Activated T-cell treated with anti-CD3 and anti-CD28 coated beads, Interleukin-2, amount 50 U/mL, for 48 hours (primary cell): ENCODE measurements around the gene SPIN4.
"Not testable (repeated sequence)": the region's sequence is repeated elsewhere in the genome, so short reads cannot be mapped to it uniquely, and the experiment has no call there.

Source experiments
- DNase-seq, 2 experiments: peaks; one replicate each; pipeline ENCODE4 v3.0.0-alpha.2; 2020

The SPIN4 gene

GRCh38 chrX:63350941-63351616 lies at the start of gene SPIN4:
Gene SPIN4 (minus strand): TSS chrX:63351332. CDS start chrX:63350819, 513 bp downstream.
- DNase-seq: peak; percentile 70 to 78

DNA sequence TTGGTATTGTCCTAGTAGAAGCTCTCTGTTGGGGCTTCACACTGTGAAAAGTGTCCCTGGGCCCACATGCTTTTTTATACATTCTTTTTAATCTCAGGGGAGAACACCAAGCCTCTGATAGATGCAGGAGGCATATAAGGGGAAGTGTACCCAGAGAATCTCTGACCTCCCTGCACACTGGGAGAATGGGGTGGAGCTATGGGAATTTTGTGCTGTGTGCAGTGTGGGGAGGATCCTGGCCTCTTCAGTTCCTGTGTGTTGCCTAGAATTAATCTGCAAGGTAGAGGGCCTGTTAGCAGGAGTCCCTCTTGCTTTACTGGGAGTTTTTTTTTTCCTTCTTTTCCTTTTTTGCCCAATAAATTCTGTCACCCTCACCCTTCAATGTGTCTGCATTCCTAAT lies 49.2 kb upstream of the SPIN4 start:
- DNase-seq: no peak

- no peak for DNase-seq
These were observed 43.7 kb upstream of the SPIN4 start for GRCh38 chrX:63394872-63395271.

DNA sequence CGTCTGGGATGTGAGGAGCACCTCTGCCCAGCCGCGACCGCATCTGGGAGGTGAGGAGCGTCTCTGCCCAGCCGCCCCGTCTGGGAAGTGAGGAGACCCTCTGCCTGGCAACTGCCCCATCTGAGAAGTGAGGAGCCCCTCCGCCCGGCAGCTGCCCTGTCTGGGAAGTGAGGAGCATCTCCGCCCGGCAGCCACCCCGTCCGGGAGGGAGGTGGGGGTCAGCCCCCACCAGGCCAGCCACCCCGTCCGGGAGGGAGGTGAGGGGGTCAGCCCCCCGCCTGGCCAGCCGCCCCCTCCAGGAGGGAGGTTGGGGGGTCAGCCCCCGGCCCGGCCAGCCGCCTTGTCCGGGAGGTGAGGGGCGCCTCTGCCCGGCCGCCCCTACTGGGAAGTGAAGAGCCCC lies 42.0 kb upstream of the SPIN4 start:
- not testable (repeated sequence) for DNase-seq

GRCh38 chrX:63387411-63387810 lies 36.3 kb upstream of the SPIN4 start:
- DNase-seq: no peak

DNA sequence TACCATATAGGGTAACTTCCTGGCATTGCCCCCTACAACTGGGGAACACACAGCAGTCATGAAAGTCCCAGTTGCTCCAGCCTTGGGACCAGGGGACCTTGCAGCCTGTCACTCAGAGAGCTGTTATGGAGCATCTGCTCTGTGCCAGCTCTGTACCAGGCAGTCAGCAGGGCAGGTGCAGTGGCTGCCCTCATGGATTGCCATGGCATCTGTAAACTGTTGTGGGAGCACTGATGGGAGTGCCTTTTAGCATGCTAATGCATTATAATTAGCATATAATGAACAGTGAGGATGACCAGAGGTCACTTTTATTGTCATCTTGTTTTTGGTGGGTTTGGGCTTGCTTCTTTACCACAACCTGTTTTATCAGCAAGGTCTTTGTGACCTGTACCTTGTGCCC lies 33.1 kb upstream of the SPIN4 start:
- DNase-seq: not testable (repeated sequence)

GRCh38 chrX:63373012-63373411 lies 21.9 kb upstream of the SPIN4 start:
- DNase-seq: not testable (repeated sequence)

DNA sequence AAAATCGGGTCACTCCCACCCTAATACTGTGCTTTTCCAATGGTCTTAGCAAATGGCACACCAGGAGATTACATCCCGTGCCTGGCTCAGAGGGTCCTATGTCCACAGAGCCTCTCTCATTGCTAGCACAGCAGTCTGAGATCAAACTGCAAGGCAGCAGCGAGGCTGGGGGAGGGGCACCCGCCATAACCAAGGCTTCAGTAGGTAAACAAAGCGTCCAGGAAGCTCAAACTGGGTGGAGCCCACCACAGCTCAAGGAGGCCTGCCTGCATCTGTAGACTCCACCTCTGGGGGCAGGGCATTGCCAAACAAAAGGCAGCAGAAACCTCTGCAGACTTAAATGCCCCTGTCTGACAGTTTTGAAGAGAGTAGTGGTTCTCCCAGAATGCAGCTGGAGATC lies 16.6 kb upstream of the SPIN4 start:
- not testable (repeated sequence) for DNase-seq

- no peak for DNase-seq
These were observed 12.7 kb upstream of the SPIN4 start for GRCh38 chrX:63363788-63364187.

- DNase-seq: no peak
These were observed 10.4 kb upstream of the SPIN4 start for GRCh38 chrX:63361494-63361893.

DNA sequence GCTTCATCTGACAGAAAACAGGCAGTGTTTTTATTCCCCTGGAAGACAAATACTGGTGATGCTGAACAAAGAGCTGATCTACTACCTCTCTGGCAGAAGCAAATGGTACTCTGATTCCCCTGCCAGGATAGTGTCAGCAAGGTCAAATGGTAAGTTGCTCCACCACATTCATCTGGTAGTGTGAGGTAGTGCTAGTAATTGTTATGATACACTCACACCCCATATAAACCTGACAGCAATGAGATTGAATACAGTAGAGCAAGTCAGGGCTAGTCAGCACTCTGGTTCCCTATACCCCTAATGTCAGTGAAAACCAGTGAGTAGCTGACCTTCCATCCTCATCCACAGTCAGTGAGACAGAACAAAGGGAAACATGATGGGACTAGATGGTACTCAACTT lies 3.4 kb upstream of the SPIN4 start:
- DNase-seq: no peak

DNA sequence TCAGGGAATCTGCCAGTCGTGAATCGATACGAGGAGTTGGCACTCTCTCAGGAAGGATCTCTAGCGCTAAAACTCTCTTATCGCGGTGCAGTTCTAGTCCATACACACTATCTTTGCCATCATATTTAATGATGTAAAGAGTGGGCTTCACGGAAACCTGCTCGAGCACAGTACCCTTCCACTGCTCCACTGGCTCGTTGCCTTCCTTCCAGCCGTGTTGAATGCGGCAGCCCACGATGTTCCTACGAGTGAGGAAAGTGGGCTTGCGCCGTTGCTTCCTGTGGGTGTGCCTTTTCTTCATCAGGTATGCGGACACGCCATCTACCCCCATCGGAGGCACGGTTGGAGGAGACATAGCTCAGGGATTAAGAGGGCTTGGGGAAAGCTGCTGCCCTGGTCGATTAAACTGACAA lies 661 bp downstream of the SPIN4 start:
- peak; percentile 33 to 48 for DNase-seq

DNA sequence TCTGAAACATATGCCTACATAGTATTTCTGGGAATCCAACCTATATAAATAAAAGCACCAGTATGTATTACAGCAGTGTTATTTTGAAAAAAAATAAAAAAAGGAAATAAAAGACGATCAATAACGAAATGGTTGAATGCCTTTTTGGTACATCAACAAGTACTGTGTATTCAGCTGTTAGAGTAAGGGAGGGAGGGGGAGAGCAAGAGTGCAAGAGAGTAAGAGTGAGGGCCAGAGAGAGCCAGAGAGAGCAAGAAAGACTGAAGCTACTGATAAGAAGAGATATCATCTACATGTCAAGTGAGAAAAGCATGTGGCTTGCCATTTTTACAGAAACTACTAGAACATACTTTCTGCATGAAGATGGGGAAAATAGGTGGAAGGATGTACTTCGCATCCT lies 1.8 kb downstream of the SPIN4 start:
- no peak for DNase-seq

- peak in 1 of 2 experiments; percentile 28 for DNase-seq
These were observed 20.5 kb downstream of the SPIN4 start for GRCh38 chrX:63330681-63331080.

DNA sequence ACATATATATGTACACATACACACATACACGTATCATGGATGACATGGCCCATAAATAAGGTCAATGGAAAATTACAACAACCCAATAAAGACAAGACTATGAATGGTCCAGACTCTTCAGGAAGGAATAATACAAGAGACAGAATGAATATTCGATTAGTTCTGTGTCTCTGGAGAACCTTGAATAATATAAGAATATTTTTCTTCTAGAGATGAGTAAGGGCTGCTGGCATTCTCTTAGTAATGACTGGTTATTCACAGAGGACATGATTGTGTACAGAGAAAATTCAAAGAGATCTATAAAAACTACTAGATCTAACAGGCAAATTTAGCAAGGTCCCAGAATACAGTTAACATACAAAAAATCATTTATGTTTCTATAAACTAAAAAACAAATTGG lies 23.3 kb downstream of the SPIN4 start:
- DNase-seq: no peak

DNA sequence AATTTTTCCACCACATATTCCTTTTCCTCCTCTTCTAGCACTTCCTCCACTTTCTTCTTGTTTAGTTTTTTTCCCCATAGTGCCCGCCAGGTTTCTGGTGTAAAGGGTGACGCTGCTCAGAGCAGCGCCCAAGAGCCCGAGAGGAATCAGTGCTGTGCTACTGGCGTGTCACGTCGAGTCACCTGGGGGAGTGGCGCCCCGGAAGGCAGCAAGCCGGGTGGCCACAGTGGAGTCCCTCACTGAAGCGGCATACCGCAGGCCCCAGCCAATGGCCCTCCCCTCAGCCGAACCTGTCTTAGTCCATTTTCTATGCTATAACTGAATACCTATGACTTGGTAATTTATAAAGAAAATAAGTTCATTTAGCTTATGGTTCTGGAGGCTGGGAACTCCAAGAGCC lies 51.5 kb downstream of the SPIN4 start:
- DNase-seq: no peak
